SU-DHL-6 (cell line): ENCODE results near the gene SERPINI1.

Experiments used
- H2AFZ ChIP-seq: fragments of 200-600 bp; sonication (generic); 2 replicates; pipeline ENCODE4 v1.6.1; 2014; ENCODE audit warnings: low read depth, mild to moderate bottlenecking, moderate library complexity, mixed read lengths, antibody characterized with exemption, low read length; ENCODE audit not compliant: severe bottlenecking
- H3F3A ChIP-seq: fragments of 200-600 bp; shearing (Covaris generic); 2 replicates; pipeline ENCODE4 v1.6.0; 2016; ENCODE audit warnings: antibody characterized with exemption, mild to moderate bottlenecking; ENCODE audit not compliant: insufficient read depth
- H3K27ac ChIP-seq: fragments of 200-600 bp; sonication (generic); 2 replicates; pipeline ENCODE4 v1.5.1; 2016; ENCODE audit warnings: low read depth, mild to moderate bottlenecking, low read length, moderate library complexity, mixed read lengths
- H3K27me3 ChIP-seq: fragments of 200-600 bp; sonication (generic), shearing (Covaris generic); 2 replicates; pipeline ENCODE4 v1.6.0; 2014; ENCODE audit warnings: mild to moderate bottlenecking, low read length
- H3K36me3 ChIP-seq: fragments of 200-600 bp; sonication (generic); 2 replicates; pipeline ENCODE4 v1.6.1; 2014; ENCODE audit warnings: mild to moderate bottlenecking, low read length, mixed read lengths
- H3K4me2 ChIP-seq: fragments of 300-600, 200-600 bp; shearing (Covaris generic), sonication (generic); 2 replicates; pipeline ENCODE4 v1.6.0; 2014; ENCODE audit warnings: low read length, low read depth, mild to moderate bottlenecking; ENCODE audit not compliant: poor library complexity, severe bottlenecking
- H3K4me3 ChIP-seq: fragments of 200-600 bp; sonication (generic); 2 replicates; pipeline ENCODE4 v1.5.1; 2014; ENCODE audit warnings: antibody characterized with exemption, low read length, mild to moderate bottlenecking, mixed read lengths; ENCODE audit not compliant: insufficient read depth, poor library complexity, severe bottlenecking
- H3K79me2 ChIP-seq: fragments of 200-600 bp; sonication (generic); 2 replicates; pipeline ENCODE4 v1.6.1; 2014; ENCODE audit warnings: mild to moderate bottlenecking, low read length, moderate library complexity; ENCODE audit not compliant: insufficient read depth
- H3K9ac ChIP-seq: fragments of 200-600 bp; sonication (generic); 2 replicates; pipeline ENCODE4 v1.7.0; 2014; ENCODE audit warnings: mild to moderate bottlenecking, low read length
- H3K9me2 ChIP-seq: fragments of 200-600 bp; sonication (generic); replicated peaks from 2 replicates; pipeline ENCODE4 v1.6.1; 2014; ENCODE audit warnings: low read length; ENCODE audit not compliant: insufficient read depth
- H3K9me3 ChIP-seq: fragments of 200-600 bp; sonication (generic); 2 replicates; pipeline ENCODE4 v1.6.1; 2014; ENCODE audit warnings: low read length, mixed read lengths; ENCODE audit not compliant: insufficient read depth
- H4K20me1 ChIP-seq: fragments of 200-600 bp; sonication (generic); 2 replicates; pipeline ENCODE4 v1.6.1; 2014; ENCODE audit warnings: low read depth, mild to moderate bottlenecking, antibody characterized with exemption, low read length, moderate library complexity, mixed read lengths
- CTCF ChIP-seq: fragments of 200-600 bp; sonication (generic); IDR thresholded peaks from one replicate; pipeline ENCODE4 v1.5.1; 2017; ENCODE audit warnings: antibody characterized with exemption, mild to moderate bottlenecking, low read length, moderate library complexity; ENCODE audit not compliant: insufficient read depth, poor library complexity, severe bottlenecking
- EZH2phosphoT487 ChIP-seq: fragments of 200-600 bp; sonication (generic), shearing (Covaris generic); conservative IDR thresholded peaks from 2 replicates; pipeline ENCODE4 v1.6.1; 2018; ENCODE audit warnings: mild to moderate bottlenecking, antibody characterized with exemption, low read length, moderate library complexity, mixed read lengths

The SERPINI1 gene

GRCh38 chr3:167862104-167862730 is 126.7 kb downstream of the SERPINI1 start:
- Histone ChIP-seq H4K20me1 (no peaks in the 10 kb centered on the region), H3K36me3 (no peaks in the 10 kb centered on the region), H3K9ac (no peak overlapping the region), H3K79me2 (no peaks in the 10 kb centered on the region), H3K27ac (no peak overlapping the region), H3F3A (no peaks in the 10 kb centered on the region), H3K9me3 (no peaks in the 10 kb centered on the region), H3K9me2 (no peaks in the 10 kb centered on the region), H3K27me3 (no peaks in the 10 kb centered on the region), H3K4me2 (no peak overlapping the region), H3K4me3 (no peak overlapping the region), H2AFZ (no peak overlapping the region)
- TF ChIP-seq CTCF, result no peak
- no peak for TF ChIP-seq EZH2phosphoT487

- H3K27ac ChIP-seq, result no peak overlapping the region
- no peak overlapping the region for H3K4me3 ChIP-seq
- H3K9me3 ChIP-seq, result no peaks in the 10 kb centered on the region
- no peaks in the 10 kb centered on the region for H4K20me1 ChIP-seq
- no peak overlapping the region for H3K9ac ChIP-seq
- H3K27me3 ChIP-seq, result no peaks in the 10 kb centered on the region
- H2AFZ ChIP-seq, result no peak overlapping the region
- no peak for TF ChIP-seq EZH2phosphoT487
- no peak for TF ChIP-seq CTCF
- H3K36me3 ChIP-seq, result no peaks in the 10 kb centered on the region
- H3K79me2 ChIP-seq, result no peaks in the 10 kb centered on the region
- H3F3A ChIP-seq, result no peaks in the 10 kb centered on the region
- no peaks in the 10 kb centered on the region for H3K9me2 ChIP-seq
- no peak overlapping the region for H3K4me2 ChIP-seq
Measured at GRCh38 chr3:167863811-167864551, 128.5 kb downstream of the SERPINI1 start.

- H3K4me3 ChIP-seq, result no peak overlapping the region
- no peaks in the 10 kb centered on the region for H3K79me2 ChIP-seq
- H3K27me3 ChIP-seq, result no peaks in the 10 kb centered on the region
- no peaks in the 10 kb centered on the region for H4K20me1 ChIP-seq
- no peak overlapping the region for H3K9ac ChIP-seq
- no peaks in the 10 kb centered on the region for H3K36me3 ChIP-seq
- H3K9me2 ChIP-seq, result no peaks in the 10 kb centered on the region
- H2AFZ ChIP-seq, result no peak overlapping the region
- no peak overlapping the region for H3K4me2 ChIP-seq
- TF ChIP-seq CTCF (no peak), EZH2phosphoT487 (no peak)
- H3F3A ChIP-seq, result no peaks in the 10 kb centered on the region
- no peak overlapping the region for H3K27ac ChIP-seq
- no peaks in the 10 kb centered on the region for H3K9me3 ChIP-seq
Measured at GRCh38 chr3:167864552-167864874, 129.0 kb downstream of the SERPINI1 start.
